Measurements from ENCODE around the gene PTBP3.

DNA sequence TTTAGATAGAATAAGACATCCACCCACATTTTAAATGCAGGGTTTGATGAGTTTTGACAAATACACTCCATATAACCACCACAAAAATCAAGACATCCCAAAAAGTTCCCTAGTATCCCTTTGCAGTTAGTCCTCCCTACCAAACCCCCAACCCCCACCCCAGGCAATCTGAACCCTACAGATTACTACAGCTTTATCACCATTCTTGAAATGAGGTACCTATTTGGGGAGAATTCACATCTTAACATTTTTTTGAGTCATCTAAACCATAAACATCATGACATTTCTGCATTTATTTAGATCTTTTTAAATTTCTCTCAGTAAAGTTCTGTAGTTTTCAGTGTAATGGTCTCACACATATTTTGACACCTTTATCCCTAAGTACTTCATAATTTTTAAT, 53.9 kb downstream of the PTBP3 start:
- TF ChIP-seq EZH2 (IDR thresholded peaks at IDR 0.05) (no peak), POLR2AphosphoS5 (IDR thresholded peaks at IDR 0.05; ENCODE audit: borderline replicate concordance, low read depth, low read length) (no peak), FOXP2 (optimal IDR thresholded peaks at IDR 0.05; ENCODE audit: control extremely low read depth, extremely low read length, insufficient read depth) (no peak)
